H1 (cell line): Measurements from ENCODE around the gene FOXL3. TPM values are rescaled to one million over a fixed set of nuclear protein-coding genes. Genes with fewer than 3 reads are reported as not detected.

Source experiments
- CHD2 ChIP-seq: IDR thresholded peaks from 2 replicates; pipeline ENCODE4 v1.6.1; 2012; ENCODE audit warnings: low read length, improper control_type of control experiment
- CHD7 ChIP-seq: fragments of 300-600 bp; sonication (generic); IDR thresholded peaks from 2 replicates; pipeline ENCODE4 v1.7.1; 2012; ENCODE audit warnings: low read length, moderate library complexity, mild to moderate bottlenecking, inconsistent platforms; ENCODE audit not compliant: insufficient replicate concordance
- MAX ChIP-seq: IDR thresholded peaks from 2 replicates; pipeline ENCODE4 v1.6.1; 2012; ENCODE audit warnings: inconsistent platforms
- NRF1 ChIP-seq: IDR thresholded peaks from 2 replicates; pipeline ENCODE4 v1.6.1; 2011; ENCODE audit warnings: mild to moderate bottlenecking, low read depth, low read length, improper control_type of control experiment
- POLR2AphosphoS5 ChIP-seq: IDR thresholded peaks from 2 replicates; pipeline ENCODE4 v1.6.1; 2011; ENCODE audit warnings: low read depth, low read length
- RFX5 ChIP-seq: IDR thresholded peaks from 2 replicates; pipeline ENCODE4 v1.6.1; 2011; ENCODE audit warnings: low read depth, low read length, improper control_type of control experiment, borderline replicate concordance
- SIRT6 ChIP-seq: IDR thresholded peaks from one replicate; pipeline ENCODE4 v1.7.1; 2012; ENCODE audit warnings: low read length, inconsistent platforms
- SP1 ChIP-seq: IDR thresholded peaks from 2 replicates; pipeline ENCODE4 v1.6.1; 2011; ENCODE audit warnings: low read depth, low read length
- TAF7 ChIP-seq: optimal IDR thresholded peaks from 2 replicates; pipeline ENCODE3; 2011; ENCODE audit warnings: low read depth, mild to moderate bottlenecking, inconsistent platforms, low read length, moderate library complexity, borderline replicate concordance
- polyA plus RNA-seq, 7 experiments: library from polyadenylated mRNA; depleted of rRNA in 3 of 7; stranded (reverse) in 5 of 7; unstranded in 2 of 7; fragments of >200 nt in 5 of 7; fragments of 200-250 nt in 2 of 7; gene quantifications; 1 replicate in 5 of 7; 2 replicates in 1 of 7; 4 replicates in 1 of 7; pipeline versions ENCODE4 v1.2.1 to v1.2.3, GENCODE V29; 2011 to 2013; ENCODE audit warnings: missing spikeins in 2 of 7, mixed read lengths in 2 of 7
- total RNA-seq: library from RNA; stranded (reverse); fragmentation: NEBNext Ultra II Directional; extraction: Animal tissue kit (Norgen Biotek cat#: 25700); gene quantifications from 2 replicates; pipeline ENCODE4 v1.2.1, GENCODE V29; 2021

The FOXL3 gene
- total and polyA plus RNA-seq, 2 of the 8 experiments (the other 6 are each of a cell fraction or from before 2014, with no cell fraction given): not detected

GRCh38 chr7:322111-322671 lies 32.2 kb downstream of the FOXL3 start (continued):
- TF ChIP-seq POLR2AphosphoS5: no peak
- peak; percentile 42; the same call in 1 of the 2 replicates for TF ChIP-seq MAX
- TF ChIP-seq RFX5: no peak
- no peak for TF ChIP-seq CHD7
- no peak for TF ChIP-seq SP1
- no peak for TF ChIP-seq NRF1
- no peak for TF ChIP-seq CHD2
- TF ChIP-seq SIRT6: no peak
- TF ChIP-seq TAF7: peak; percentile 19
